Activated gamma-delta T cell (primary cell): Measurements from ENCODE around the gene UBE2L5.

ENCODE experiments used
- DNase-seq: peaks from one replicate; lab custom pipeline; 2025; lab: John Stamatoyannopoulos, UW
- total RNA-seq, 2 donors: gene quantifications; one replicate each; lab custom pipeline; 2026; lab: John Stamatoyannopoulos, UW

UBE2L5 gene
- total RNA-seq, result 0.13 to 0.15 reads per million in 2 donors

DNA sequence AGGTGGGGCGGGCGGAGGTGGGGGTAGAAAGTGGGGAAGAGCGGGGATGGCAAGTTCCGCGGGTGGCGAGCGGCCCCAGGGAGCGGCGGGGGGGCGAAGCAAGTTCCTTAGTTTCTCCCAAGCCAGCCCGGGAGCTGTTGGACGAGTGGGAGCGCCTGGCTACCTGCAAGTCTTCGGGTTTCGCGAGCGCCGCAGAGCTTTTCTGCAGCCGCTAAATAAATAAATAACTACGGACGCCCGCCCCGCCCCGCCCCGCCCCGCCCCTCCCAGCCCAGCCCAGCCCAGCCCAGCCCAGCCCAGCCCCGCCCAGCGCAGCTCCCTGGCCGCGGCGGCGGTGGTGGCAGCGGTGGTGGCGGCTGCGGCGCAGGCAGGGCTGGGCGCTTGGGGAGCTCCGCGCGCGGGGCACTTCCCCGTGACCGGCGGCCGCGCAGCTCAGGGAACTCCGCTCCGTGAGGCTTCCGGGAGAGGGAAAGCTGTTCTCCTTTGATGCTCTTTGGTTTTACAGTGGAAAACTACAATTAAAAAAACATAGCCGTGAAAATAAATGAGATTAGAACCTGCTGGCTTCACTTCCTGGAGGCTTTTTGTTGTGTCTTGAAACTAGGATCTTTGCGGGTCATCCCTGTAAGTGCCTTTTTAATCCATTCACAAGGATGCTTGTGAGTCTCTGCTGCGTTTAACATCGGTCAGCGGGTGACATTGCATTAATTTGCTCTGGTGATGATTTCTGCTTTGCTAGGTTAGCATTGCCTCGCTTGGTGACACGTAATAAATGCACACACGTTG lies at the start of gene UBE2L5:
UBE2L5 (plus strand) TSS at position 440 of the 786 bp plus-strand sequence. CDS start 5,498 bp downstream, outside the sequence.
- peak; percentile 60 for DNase-seq

DNA sequence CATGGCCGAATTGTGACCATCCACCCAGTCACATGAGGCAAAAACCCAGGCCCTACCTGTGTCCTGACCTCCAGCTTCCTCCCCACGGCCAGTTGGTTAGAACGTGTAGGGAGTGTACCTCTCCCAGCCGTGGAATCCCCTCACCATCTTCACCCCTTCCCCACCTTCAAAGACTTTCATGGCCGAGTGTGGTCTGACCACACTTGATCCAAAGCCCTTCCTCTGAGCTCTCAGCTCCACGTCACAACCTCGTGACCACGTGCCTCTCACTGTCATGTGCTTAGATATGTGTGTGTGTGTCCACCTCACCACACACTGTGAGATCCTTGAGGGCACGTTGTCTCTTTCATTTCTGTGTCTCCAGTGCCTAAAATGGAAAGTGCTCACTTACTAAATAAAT lies 48.6 kb upstream of the UBE2L5 start:
- DNase-seq, result no peak

DNA sequence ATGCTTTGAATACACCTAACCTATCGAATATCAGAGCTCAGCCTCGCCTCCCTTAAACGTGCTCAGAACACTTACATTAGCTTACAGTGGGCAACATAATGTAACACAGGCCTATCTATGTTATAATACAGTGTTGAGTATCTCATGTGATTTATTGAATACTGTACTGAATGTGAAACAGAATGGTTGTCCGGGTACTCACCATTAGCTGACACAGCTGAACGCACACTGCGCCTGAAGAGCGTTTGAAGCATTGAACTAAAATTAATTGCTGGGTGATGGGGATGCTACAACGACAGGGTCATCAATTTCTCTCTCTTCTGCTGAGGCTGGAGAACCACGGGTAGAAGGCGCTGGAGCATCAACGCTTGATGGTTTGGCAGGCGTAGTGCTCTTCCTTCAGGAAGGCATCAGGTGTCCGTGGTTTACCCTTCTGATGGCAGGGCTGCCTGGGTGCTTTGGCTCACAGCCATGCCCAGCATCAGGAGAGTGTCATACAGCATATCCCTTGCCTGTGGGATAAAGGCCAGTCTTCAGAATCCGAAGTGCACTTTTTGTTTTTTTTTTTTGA lies 46.9 kb upstream of the UBE2L5 start:
- no peak for DNase-seq

DNA sequence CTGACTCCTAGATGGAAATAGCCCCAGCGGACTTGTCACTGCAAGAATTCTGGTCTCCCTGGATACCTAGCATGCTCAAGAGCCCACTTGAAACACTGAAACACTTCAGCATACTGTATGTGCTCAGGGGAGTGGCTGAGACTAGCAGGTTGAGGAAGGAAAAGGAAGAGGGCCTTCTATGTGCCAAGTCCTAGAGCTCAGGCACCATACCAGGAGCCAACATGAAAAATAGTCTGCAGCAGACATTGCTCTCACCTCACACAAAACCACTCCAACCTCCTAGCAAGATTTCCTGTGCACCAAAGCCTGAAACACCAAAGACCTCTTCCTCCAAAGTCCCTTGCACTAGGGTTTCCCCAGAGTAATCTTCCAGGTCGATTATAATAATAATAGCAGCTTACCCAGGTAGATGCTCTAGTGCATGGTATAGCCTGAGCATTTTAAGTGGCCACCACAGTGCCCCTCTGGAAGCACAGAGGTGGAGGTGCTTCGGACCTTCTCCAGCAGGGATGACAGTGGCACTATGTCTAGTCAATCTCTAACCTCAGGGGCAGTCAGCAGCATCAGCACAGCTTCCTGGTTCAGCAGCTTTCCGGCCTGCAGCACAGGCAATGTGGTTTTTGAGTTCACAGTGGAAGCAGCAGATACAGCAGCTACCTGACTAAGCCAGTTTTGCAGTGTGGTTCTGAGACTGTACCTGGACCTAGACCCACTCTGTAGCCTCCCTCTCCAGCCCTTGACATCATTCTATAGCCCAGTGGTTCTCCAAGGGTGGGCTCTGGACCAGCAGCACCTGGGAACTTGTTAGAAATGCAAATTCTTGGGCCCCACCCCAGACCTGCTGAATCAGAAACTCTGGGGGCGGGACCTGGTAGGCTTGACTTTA lies 45.6 kb upstream of the UBE2L5 start:
- DNase-seq, result no peak

DNA sequence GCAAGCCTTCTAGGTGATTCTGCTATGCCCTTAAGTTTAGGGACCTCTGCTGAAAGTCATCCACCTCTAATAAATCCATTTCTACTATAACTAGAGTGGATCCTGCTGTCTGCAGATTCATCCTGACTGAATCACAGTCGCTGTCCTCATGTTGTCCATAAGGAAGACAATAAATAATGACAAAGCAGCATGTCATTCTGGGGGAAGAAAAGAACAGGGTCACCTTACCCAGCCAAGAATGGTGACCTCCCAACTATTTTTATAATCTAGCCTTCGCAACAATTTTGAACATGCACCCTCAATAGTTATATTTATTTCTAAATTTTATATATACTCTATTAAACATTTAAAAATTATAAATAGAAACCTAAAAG lies 45.0 kb upstream of the UBE2L5 start:
- DNase-seq, result no peak

DNA sequence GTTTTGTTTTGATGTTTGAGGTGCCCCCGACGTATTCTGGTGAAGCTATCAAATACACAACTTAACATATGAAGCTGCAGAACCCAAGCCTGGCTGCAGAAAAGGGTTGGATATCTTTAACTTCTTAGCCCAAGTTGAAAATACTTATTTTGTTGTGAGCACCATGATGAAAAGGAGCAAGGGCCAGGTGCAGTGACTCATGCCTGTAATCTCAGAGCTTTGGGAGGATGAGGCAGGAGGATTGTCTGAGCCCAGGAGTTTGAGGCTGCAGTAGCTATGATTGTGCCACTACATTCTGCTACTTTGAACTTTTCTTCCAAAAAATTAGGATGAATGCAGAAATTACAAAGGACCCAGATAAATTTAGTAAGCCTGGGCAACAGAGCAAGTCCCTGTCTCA lies 44.1 kb upstream of the UBE2L5 start:
- no peak for DNase-seq

DNA sequence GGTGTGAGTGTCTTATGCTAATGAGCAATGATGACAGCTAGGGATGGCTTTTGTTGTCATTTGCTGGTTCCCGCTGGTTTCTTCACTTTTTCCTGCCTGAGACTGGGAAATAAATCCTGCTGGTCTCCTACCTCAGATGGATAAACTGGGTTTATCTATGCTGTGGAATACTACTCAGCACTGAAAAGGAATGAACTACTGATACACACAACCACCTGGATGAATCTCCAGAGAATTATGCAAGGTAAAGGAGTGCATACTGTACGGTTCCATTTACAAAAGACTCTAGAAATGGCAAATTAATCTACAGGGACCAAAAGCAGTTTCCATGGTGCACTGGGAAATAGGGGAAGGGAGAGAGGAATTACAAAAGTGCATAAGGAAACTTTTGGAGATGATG lies 41.2 kb upstream of the UBE2L5 start:
- DNase-seq, result no peak

DNA sequence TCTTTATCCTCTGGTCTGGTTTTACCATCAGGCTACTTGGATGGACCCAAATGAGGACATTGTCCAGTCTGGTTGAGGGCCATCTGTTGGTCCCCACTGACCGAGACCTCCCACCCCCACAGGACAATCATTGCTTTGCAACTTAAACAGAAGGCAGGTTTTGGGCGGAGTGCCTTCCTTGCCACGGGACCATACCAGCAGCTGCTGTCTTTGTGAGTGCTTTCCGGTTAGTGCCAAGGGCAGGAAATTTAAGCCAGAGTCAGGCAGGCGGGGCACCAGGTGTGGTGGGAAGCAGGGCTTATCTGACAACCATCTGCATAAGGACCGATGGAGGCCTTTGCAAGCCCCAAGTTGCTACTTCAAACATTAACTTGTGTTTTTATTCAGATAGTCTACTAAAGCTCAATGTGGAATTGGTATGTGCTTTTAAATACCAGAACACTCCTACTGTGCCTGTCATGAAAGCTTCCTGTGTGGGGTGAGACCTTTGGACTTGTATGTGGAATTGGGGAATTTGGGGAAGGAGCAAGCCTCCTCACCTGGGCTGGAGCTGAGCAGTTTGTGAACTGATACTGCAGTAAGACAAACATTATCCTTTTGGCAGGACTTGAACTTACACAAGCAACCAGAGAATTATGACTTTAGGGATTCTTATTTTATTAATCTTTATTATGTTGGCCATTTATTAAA lies 39.3 kb upstream of the UBE2L5 start:
- no peak for DNase-seq

DNA sequence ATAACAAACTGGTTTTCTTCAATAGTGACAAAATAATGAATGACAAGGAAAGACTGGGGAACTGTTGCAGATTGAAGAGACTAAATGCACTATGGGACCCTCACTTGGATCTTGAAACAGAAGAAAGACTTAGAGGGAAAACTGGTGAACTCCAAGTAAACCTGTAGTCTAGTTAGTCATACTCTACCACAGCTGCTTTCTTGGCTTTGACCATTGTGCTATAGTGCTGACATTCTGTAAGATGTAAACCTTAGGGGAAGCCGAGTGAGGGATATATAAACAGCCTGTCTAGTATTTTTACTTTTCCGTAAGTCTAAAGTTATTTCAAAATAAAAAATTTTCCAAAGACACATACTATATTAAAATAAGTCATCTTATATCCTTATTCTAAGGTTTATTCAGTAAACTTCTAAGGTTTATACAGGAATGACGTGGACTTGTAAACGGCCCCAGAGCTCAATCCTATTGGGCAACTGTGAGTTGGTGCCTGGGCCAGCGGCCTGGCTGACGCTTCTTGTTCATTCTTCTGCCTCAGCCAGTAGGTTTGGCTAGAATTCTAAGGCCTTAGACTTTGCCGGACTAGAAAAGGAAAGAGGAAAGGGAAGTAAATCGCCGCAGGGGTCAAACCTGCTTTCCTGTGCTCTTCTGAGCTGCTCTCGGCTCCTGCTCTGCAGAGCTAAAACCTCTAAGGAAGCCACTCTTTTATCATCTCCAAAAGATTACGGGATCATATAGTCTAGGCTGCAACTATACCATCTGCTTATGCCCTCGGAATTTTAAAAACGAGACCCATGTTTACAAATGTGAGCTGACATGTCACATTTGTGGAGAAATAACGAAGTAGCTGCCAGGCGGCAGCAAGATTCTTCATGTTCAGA lies 33.6 kb upstream of the UBE2L5 start:
- DNase-seq, result no peak

DNA sequence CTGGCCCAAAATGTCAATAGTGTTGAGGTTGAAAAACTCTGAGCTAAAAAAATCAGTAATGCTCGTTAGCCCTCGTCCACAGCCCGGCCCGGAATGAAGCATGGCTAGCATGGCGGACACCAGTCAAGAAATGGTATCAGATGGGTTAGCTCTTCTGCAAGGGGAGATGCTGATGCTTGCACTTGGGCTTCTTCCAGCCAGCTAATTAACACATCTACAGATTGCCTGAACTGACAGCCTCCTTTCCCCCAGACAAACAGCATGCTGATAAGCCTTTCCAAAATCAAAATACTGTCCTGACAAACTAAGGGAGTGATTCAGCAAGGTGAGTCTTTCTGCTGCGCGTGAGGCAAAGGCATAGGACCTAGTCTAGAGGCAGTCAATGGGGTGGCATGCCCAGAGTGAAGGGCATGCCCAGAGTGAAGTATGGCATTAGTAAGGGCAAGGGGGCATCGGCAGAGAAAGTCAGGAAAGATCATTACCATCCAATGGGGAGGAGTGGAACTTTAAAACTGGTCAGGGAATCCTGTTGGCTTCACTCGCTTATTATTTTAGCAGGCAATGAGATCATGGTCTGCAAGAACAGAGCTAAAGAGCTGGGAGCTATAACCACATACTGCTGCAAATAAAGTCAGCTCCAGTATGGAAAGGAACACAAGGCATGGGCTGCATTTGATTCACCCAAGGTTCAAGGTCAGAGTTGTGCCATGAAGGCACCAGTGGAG lies 30.2 kb upstream of the UBE2L5 start:
- DNase-seq, result no peak

DNA sequence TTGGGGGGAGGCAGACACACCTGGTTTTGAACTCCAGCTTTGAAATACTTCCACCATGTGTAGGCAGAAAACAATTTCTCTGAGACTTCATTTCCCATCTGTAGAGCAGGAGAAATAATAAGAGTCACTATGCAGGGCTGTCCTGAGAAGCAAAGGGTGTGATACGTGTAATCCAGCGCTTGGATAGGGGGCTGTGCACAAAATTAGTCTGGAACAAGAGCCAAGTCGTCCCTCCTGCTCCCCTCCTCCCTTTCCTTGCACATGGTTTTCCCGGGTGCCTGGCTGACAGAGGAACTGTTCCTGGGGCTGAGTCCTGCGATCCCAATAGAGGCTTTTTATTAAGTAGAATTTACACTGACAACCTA lies 29.6 kb upstream of the UBE2L5 start:
- no peak for DNase-seq

DNA sequence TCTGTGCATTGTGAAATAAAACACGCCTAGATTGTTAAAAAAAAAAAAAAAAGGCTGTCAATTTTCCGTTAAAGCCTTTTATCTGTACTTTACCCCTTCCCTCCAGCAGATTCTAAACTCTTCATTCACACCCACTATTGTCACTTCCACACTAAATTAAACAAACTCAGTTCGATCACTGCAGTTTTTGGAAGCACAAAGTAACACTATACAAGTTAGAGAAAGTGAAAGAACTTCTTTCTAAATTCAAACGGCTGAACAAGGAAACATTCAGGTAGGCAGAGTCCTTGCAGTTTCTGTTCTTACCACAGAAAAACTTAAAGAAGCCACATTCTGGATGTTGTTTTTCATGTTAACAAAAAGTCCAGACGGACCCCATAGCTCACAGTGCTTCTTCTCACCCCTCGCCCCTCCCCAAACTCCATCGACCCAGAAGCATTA lies 27.5 kb upstream of the UBE2L5 start:
- DNase-seq, result no peak

DNA sequence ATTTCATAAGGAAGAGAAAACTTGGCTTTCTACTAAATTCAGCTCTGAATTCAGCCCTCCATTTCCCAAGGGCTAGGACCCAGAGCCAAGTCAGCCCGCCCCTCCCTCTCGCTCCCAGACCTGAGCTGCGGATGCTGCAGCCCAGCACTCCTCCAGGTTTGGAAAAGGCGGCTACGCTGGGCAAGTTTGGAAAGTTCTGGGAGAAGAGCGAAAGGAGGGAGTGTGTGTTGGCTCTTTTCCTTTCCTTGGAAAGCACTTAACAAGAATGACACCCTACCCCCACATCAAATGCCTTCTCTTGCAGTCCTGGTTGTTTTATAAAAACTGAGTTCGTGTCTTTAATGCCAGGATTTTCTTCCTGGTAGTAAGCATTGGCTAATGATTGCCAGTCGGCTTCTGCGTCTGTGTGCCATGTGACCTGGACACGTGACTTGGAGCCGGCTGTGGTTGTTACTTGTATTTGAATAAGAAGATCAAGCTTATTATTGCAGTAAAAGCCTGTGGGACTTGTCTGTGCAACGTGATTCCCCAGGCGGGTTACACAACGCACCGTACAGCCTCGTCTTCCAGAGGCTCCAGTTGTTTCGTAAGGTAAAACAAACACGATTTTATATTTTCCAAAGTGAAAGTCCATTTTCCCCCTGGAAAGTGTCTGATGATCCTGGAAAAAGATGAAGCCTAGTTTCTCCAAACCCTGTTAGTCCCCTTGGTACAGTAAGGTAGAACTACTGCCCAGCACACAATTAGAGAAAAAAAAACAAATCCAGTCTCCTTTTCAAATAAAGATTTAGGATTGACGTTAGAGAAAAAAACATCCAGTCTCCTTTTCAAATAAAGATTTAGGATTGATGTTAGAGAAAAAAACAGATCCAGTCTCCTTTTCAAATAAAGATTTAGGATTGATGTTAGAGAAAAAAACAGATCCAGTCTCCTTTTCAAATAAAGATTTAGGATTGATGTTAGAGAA lies 26.8 kb upstream of the UBE2L5 start:
- DNase-seq, result no peak

DNA sequence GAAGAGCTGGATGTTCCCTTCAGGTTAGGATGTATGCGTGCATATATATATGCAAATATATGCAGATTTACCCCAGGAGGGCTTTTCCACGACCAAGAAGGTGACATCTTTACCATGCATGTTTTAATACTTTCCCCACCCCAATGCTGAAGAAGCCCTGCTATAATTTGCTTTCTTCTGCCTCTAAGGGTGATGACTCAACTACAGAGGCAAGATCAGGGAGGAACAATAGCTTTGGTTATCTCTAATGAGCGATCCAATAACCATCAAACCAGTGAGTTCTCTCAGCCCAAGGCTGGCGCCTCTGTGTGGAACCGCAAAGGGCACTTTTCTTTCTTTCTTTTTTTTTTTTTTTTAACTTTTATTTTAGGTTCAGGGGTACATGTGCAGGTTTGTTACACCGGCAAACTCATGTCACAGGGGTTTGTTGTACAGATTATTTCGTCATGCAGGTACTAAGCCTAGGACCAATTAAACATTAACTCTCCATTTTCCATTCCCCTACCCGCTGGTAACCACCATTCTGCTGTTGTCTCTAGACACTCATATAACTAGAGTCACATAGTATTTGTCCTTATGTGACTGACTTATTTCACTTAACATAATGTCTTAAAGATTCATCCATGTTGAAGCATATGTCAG lies 25.7 kb upstream of the UBE2L5 start:
- DNase-seq, result no peak

DNA sequence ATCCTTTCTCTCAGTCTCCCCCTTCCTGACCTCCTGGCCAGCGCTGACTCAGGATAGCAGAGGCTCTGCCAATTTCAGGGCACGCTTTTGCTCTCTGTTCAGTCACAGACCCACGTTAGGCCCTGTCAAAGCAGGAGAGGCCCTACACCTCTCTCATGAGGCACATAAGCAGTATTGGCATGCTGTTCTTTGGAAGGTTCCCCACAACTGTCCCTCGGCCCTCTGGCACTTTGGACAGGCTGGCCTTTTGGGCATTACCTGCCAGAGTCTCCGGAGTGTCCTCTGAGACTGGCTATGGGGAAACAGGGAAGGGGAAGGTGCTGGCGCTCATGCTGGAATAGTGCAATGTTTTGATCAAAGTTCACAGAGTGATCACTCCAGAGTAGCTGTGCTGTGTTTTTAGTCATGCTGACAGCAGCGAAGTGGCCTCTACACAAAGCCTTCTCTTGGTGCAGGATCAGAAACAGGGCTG lies 23.7 kb upstream of the UBE2L5 start:
- no peak for DNase-seq

DNA sequence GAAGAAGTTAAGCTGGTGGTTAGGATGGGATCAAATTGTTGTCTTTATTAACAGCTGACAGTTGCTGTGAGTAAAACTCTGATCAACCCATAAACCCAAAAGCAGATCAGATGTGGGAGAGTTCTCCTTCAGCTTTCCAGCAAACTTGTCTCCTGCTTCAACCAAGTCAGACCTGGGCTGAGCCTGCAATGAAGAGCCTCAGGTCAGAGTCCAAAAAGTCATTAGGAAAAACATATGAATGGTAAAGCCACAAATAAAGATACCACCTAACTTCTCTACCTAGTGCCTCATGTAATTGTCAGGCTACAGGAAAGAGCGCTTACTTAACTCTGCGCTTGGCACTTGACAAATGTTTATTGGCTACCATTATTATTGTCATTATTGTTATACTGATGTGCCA lies 21.9 kb upstream of the UBE2L5 start:
- no peak for DNase-seq

DNA sequence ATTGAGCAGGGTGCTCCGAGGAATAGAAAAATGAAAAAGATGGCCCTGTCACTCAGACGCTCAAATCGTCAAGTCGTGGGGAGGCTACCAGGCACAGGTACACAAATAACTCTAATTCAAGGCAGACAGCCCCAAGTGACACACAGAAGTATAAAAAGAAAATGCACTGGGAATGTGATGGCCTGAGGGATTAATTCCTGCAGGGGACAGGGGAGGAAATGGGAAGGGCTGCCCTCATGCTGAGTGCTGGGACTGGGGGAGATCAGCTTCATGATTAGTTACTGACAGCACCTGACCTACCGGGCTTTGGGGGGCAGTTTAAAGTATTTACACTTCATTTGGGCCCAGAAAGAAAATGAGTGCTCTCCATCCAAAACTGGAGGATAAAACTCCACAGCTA lies 20.9 kb upstream of the UBE2L5 start:
- DNase-seq, result no peak

DNA sequence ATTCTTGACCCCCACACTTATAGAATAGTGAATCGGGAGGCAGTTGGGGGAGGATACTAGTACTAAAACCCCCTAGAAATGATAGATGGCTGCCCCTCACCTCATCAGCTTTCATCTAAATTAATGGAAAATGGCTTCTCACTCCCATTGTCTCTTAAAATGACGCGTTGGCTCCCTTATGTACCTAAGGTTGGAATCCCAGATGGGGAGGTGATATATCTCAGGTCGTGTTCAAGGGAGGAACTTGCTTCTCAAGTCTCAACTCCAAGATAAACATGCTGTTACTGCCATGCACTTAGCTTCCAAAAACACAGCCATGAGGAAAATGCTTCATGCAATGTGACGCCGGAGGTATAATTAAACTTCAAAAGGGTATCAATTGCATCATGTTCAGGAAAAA lies 18.8 kb upstream of the UBE2L5 start:
- no peak for DNase-seq

DNA sequence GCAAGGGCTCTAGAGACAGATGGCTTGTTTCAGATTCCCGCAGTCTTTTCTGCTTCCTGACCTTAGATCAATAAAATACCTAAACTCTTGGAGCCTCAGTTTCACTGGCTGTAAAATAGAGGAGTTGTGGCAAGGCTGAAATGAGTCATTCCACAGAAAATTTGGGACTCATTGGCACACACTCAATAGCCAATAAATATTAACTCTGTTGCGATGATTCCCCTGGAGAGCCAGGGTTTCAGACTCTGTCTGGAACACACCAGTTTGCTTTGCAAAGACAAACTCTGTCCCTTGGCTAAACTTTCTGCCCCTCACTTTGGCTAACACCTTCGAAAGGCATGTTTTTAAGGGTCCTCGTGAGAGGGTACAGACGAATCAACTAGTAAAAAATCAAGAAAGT lies 18.1 kb upstream of the UBE2L5 start:
- no peak for DNase-seq
